ENCODE results near the gene SERPINA1. TPM values are rescaled to one million over a fixed set of nuclear protein-coding genes. Genes with fewer than 3 reads are reported as not detected.
"Not testable (repeated sequence)": the region's sequence is repeated elsewhere in the genome, so short reads cannot be mapped to it uniquely, and the experiment has no call there.

The SERPINA1 gene
- total RNA-seq, 1 experiment from 2014 or later, result 235 TPM

DNA sequence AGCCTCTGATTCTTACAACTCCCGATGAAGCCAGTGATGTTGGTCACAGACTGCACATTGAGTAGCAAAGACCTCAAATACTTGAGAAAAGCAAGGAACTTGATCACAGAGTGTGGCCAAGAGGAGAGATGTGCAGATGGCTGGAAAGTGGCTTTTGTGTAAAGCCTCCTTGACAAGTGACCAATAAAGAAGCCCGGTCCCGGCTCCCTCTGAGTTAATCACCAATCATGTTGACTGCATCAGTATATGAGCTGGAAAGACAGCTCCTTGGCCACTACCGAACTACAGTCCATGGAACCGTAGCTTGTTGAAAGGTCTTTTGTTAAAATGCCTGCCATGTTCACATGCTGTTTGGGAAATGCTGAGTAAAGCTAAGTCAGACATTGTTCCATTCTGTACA, 41.6 kb downstream of the SERPINA1 start:
- CTCF ChIA-PET, result interaction anchor here (0.8 kb wide), 1 partner anchor 77 kb away, joined by 3 read pairs; no protein-coding TSS in a partner anchor
- peaks cover 19% of the 10 kb centered on the region for H3K4me1 Mint-ChIP-seq (ENCODE audit: low read depth, unreplicated experiment)
- peaks cover 16% of the 10 kb centered on the region for H3K36me3 Mint-ChIP-seq (ENCODE audit: insufficient read depth, unreplicated experiment)
- TF ChIP-seq, protein P1, sequence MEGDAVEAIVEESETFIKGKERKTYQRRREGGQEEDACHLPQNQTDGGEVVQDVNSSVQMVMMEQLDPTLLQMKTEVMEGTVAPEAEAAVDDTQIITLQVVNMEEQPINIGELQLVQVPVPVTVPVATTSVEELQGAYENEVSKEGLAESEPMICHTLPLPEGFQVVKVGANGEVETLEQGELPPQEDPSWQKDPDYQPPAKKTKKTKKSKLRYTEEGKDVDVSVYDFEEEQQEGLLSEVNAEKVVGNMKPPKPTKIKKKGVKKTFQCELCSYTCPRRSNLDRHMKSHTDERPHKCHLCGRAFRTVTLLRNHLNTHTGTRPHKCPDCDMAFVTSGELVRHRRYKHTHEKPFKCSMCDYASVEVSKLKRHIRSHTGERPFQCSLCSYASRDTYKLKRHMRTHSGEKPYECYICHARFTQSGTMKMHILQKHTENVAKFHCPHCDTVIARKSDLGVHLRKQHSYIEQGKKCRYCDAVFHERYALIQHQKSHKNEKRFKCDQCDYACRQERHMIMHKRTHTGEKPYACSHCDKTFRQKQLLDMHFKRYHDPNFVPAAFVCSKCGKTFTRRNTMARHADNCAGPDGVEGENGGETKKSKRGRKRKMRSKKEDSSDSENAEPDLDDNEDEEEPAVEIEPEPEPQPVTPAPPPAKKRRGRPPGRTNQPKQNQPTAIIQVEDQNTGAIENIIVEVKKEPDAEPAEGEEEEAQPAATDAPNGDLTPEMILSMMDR (IDR thresholded peaks at IDR 0.05; ENCODE audit: unreplicated experiment), result no peak
- peaks cover under 1% of the 10 kb centered on the region for H3K9me3 Mint-ChIP-seq (ENCODE audit: low read depth, unreplicated experiment)
- H3K27me3 Mint-ChIP-seq (ENCODE audit: unreplicated experiment), result no peaks in the 10 kb centered on the region
- no peak for DNase-seq
- intact Hi-C loops (cut with micrococcal nuclease; ENCODE audit: unreplicated experiment), result no loop called here
- no peak overlapping the region for H3K27ac Mint-ChIP-seq (ENCODE audit: unreplicated experiment)
- no TSS peak for BruUV-seq (replicated peaks)
- H3K4me3 Mint-ChIP-seq (ENCODE audit: low read depth, unreplicated experiment), result no peak overlapping the region

DNA sequence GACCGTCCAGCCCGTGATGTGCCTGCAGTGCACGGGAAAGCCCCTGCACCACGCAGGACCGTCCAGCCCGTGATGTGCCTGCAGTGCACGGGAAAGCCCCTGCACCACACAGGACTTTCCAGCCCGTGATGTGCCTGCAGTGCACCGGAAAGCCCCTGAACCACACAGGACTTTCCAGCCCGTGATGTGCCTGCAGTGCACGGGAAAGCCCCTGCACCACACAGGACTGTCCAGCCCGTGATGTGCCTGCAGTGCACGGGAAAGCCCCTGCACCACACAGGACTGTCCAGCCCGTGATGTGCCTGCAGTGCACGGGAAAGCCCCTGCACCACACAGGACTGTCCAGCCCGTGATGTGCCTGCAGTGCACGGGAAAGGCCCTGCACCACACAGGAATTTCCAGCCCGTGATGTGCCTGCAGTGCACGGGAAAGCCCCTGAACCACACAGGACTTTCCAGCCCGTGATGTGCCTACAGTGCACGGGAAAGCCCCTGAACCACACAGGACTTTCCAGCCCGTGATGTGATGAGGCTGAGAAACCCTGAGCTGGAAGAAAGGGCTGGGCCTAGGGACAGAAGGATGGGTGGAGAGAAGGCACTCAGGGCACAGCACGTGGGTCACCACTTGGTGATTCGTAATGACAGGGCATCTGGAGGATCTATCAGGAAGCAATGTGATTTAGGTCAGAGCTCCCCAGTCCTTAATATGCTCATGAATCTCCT, 42.2 kb downstream of the SERPINA1 start:
- Mint-ChIP-seq H3K36me3 (ENCODE audit: insufficient read depth, unreplicated experiment) (peaks cover 21% of the 10 kb centered on the region), H3K4me1 (ENCODE audit: low read depth, unreplicated experiment) (peaks cover 25% of the 10 kb centered on the region)
- H3K4me3 Mint-ChIP-seq (ENCODE audit: low read depth, unreplicated experiment); H3K27ac Mint-ChIP-seq (ENCODE audit: unreplicated experiment); H3K9me3 Mint-ChIP-seq (ENCODE audit: low read depth, unreplicated experiment); intact Hi-C loops (cut with micrococcal nuclease; ENCODE audit: unreplicated experiment); BruUV-seq (replicated peaks); H3K27me3 Mint-ChIP-seq (ENCODE audit: unreplicated experiment): not testable (repeated sequence)
- peak; percentile 27 for DNase-seq
- CTCF ChIA-PET, result interaction anchor here (0.8 kb wide), 1 partner anchor 77 kb away, joined by 3 read pairs; no protein-coding TSS in a partner anchor

DNA sequence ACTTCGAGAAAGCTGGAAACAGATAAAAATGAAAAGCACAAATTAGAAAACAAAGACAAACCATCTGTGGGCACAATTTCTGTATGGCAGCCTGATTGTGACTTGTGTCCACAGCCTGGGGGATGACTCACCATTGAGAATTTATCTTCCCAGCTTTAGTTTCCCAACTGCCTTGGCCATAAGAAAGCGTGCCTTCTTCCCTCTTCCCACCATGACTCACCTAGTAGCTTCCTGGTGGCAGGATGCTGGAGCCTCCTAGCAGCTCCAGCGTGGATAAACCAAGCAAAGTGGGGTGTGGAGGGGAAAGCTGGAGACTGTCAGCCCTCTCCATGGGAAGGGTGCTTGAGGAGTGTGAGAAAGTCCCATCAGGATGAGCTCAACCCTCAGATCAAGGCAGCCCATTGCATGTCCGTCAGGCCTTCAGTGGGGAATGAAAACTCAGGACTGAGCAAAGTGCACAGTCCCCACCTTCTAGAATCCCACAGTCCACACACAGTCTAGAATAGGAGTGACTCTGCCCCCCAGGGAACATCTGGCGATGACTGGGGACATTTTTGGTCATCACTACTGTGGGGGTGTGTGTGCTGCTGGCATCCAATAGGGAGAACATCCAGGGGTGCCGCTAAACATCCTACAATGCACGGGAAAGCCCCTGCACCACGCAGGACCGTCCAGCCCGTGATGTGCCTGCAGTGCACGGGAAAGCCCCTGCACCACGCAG, 42.9 kb downstream of the SERPINA1 start:
- TF ChIP-seq, protein P1 (IDR thresholded peaks at IDR 0.05; ENCODE audit: unreplicated experiment), result no peak
- BruUV-seq (replicated peaks), result no TSS peak
- peak; percentile 58 for DNase-seq
- no peak overlapping the region for H3K4me3 Mint-ChIP-seq (ENCODE audit: low read depth, unreplicated experiment)
- H3K27ac Mint-ChIP-seq (ENCODE audit: unreplicated experiment), result no peak overlapping the region
- H3K27me3 Mint-ChIP-seq (ENCODE audit: unreplicated experiment), result no peaks in the 10 kb centered on the region
- intact Hi-C loops (cut with micrococcal nuclease; ENCODE audit: unreplicated experiment), result no loop called here
- H3K4me1 Mint-ChIP-seq (ENCODE audit: low read depth, unreplicated experiment), result peaks cover 32% of the 10 kb centered on the region
- CTCF ChIA-PET, result no interaction called here
- H3K36me3 Mint-ChIP-seq (ENCODE audit: insufficient read depth, unreplicated experiment), result peaks cover 21% of the 10 kb centered on the region
- H3K9me3 Mint-ChIP-seq (ENCODE audit: low read depth, unreplicated experiment), result peaks cover 4% of the 10 kb centered on the region

DNA sequence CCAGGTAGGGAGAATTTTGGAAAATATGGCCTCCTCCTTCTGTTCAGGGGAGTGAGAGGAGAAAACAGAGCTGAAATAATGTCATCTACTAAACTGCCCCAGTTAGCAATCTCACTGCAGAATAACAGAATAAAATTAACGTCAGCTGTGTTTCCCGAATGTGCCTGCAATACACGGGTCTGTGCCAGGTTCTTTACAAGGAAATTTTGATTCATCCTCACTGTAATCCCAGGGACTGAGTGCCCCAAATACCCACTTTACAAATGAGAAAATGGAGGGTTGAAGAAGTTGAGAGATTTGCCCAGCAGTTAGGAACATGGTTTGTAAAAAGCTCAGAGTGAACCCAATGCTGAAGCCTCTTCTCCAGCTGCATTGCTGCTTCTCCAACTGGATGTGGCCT, 44.0 kb downstream of the SERPINA1 start:
- peaks cover 4% of the 10 kb centered on the region for H3K9me3 Mint-ChIP-seq (ENCODE audit: low read depth, unreplicated experiment)
- CTCF ChIA-PET, result interaction anchor here (0.6 kb wide), 2 partner anchors 11 to 204 kb away, joined by 3 to 5 read pairs; no protein-coding TSS in a partner anchor
- H3K4me1 Mint-ChIP-seq (ENCODE audit: low read depth, unreplicated experiment), result peaks cover 38% of the 10 kb centered on the region
- no TSS peak for BruUV-seq (replicated peaks)
- H3K27me3 Mint-ChIP-seq (ENCODE audit: unreplicated experiment), result no peaks in the 10 kb centered on the region
- intact Hi-C loops (cut with micrococcal nuclease; ENCODE audit: unreplicated experiment), result loop anchor here (5.0 kb wide), 1 partner anchor 48 kb away; no protein-coding TSS in a partner anchor
- peaks cover 21% of the 10 kb centered on the region for H3K36me3 Mint-ChIP-seq (ENCODE audit: insufficient read depth, unreplicated experiment)
- DNase-seq, result no peak
- no peak overlapping the region for H3K27ac Mint-ChIP-seq (ENCODE audit: unreplicated experiment)
- H3K4me3 Mint-ChIP-seq (ENCODE audit: low read depth, unreplicated experiment), result no peak overlapping the region
- TF ChIP-seq, protein P1 (IDR thresholded peaks at IDR 0.05; ENCODE audit: unreplicated experiment), result no peak
